Measurements from ENCODE around the gene ARNT2.

Gene ARNT2

DNA sequence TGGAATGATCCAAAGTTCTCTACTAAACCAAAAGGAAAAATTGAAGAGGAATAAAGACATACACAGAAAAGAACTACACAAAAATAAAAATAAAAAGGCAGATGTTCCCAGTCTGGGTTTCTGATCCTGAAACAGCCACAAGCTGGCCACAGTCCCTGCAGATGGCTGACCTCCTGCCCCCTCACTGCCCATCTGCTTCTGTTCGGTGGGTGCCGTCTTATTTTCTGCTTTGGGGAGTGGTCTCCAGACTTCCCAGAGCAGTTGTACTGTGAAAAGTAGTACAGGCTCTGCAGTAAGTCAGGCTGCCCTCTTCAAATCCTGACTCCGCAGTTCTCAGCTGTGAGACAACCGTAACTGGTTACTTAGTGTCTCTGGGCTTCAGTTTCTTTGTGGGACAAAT is 94.5 kb downstream of the ARNT2 start:
- TF ChIP-seq, protein P1, sequence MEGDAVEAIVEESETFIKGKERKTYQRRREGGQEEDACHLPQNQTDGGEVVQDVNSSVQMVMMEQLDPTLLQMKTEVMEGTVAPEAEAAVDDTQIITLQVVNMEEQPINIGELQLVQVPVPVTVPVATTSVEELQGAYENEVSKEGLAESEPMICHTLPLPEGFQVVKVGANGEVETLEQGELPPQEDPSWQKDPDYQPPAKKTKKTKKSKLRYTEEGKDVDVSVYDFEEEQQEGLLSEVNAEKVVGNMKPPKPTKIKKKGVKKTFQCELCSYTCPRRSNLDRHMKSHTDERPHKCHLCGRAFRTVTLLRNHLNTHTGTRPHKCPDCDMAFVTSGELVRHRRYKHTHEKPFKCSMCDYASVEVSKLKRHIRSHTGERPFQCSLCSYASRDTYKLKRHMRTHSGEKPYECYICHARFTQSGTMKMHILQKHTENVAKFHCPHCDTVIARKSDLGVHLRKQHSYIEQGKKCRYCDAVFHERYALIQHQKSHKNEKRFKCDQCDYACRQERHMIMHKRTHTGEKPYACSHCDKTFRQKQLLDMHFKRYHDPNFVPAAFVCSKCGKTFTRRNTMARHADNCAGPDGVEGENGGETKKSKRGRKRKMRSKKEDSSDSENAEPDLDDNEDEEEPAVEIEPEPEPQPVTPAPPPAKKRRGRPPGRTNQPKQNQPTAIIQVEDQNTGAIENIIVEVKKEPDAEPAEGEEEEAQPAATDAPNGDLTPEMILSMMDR (IDR thresholded peaks at IDR 0.05; ENCODE audit: control insufficient read depth, extremely low read depth, insufficient read depth): no peak
- no peak for DNase-seq (ENCODE audit: low read depth)
- no peak overlapping the region for H3K4me3 ChIP-seq (ENCODE audit: low read depth, low read length)

GRCh38 chr15:80500021-80500420 is 95.8 kb downstream of the ARNT2 start:
- no peak for DNase-seq (ENCODE audit: low read depth)
- H3K4me3 ChIP-seq (ENCODE audit: low read depth, low read length): no peak overlapping the region
- TF ChIP-seq, protein P1 (IDR thresholded peaks at IDR 0.05; ENCODE audit: control insufficient read depth, extremely low read depth, insufficient read depth): no peak

DNA sequence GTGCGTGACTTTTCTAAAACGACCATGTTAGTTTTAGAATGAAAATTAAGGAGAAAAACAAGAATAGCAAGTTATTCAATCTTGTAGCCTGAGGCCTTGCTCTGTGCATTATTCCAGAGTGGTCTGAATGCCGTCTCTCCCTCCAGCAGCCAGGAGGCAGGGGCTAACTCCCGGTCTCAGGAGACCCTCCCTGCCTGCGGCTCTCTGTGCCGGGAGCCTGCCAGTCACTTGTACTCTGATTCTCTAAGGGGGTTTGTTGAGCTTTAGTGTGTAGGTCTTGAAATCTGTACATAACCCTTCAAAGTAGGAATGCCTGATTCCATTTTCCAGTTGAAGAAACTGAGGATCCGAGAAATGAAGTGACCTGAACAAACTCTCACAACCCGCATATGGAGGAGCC is 97.3 kb downstream of the ARNT2 start:
- no peak overlapping the region for H3K4me3 ChIP-seq (ENCODE audit: low read depth, low read length)
- no peak for DNase-seq (ENCODE audit: low read depth)
- TF ChIP-seq, protein P1 (IDR thresholded peaks at IDR 0.05; ENCODE audit: control insufficient read depth, extremely low read depth, insufficient read depth): no peak

DNA sequence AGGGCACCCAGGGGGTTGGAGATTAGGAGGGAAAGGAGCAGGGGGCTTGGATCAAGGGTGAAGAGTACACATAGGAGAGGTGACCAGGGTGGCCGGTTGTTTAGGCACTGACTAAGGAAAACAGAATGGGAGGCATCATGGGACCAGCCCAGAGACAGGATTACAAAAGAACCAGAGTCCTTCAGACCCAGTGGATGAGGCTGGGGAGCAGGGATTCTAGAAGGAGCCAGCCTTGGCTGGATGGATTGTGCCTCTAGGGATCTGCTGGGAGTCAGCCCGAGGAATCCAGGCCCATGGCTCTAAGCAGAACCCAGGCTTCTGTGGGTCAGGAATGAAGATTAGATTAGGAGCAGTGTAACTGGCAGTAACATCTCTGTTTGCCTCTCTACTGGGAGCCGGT is 98.6 kb downstream of the ARNT2 start:
- TF ChIP-seq, protein P1 (IDR thresholded peaks at IDR 0.05; ENCODE audit: control insufficient read depth, extremely low read depth, insufficient read depth): no peak
- no peak overlapping the region for H3K4me3 ChIP-seq (ENCODE audit: low read depth, low read length)
- no peak for DNase-seq (ENCODE audit: low read depth)

- TF ChIP-seq, protein P1 (IDR thresholded peaks at IDR 0.05; ENCODE audit: control insufficient read depth, extremely low read depth, insufficient read depth): no peak
- no peak for DNase-seq (ENCODE audit: low read depth)
- no peak overlapping the region for H3K4me3 ChIP-seq (ENCODE audit: low read depth, low read length)
These were observed 99.3 kb downstream of the ARNT2 start for GRCh38 chr15:80503319-80503952.

GRCh38 chr15:80504931-80505330 is 100.7 kb downstream of the ARNT2 start:
- no peak for DNase-seq (ENCODE audit: low read depth)
- TF ChIP-seq, protein P1 (IDR thresholded peaks at IDR 0.05; ENCODE audit: control insufficient read depth, extremely low read depth, insufficient read depth): no peak
- no peak overlapping the region for H3K4me3 ChIP-seq (ENCODE audit: low read depth, low read length)

- no peak for DNase-seq (ENCODE audit: low read depth)
These were observed 102.2 kb downstream of the ARNT2 start for GRCh38 chr15:80506286-80506893.

More at GRCh38 chr15:80506286-80506893, 102.2 kb downstream of the ARNT2 start:
- TF ChIP-seq, protein P1 (IDR thresholded peaks at IDR 0.05; ENCODE audit: control insufficient read depth, extremely low read depth, insufficient read depth): no peak
- no peak overlapping the region for H3K4me3 ChIP-seq (ENCODE audit: low read depth, low read length)
